Bone marrow (tissue), 2 donors: ENCODE data around the gene STK33.
A peak's percentile ranks its signal among the peaks of the same experiment; 100 is the strongest.

Source experiments
- DNase-seq, 2 donors: peaks; one replicate each; lab custom pipeline; 2025; lab: John Stamatoyannopoulos, UW

The STK33 gene

GRCh38 chr11:8603696-8604077, 9.7 kb upstream of the STK33 start:
- DNase-seq = no peak

DNA sequence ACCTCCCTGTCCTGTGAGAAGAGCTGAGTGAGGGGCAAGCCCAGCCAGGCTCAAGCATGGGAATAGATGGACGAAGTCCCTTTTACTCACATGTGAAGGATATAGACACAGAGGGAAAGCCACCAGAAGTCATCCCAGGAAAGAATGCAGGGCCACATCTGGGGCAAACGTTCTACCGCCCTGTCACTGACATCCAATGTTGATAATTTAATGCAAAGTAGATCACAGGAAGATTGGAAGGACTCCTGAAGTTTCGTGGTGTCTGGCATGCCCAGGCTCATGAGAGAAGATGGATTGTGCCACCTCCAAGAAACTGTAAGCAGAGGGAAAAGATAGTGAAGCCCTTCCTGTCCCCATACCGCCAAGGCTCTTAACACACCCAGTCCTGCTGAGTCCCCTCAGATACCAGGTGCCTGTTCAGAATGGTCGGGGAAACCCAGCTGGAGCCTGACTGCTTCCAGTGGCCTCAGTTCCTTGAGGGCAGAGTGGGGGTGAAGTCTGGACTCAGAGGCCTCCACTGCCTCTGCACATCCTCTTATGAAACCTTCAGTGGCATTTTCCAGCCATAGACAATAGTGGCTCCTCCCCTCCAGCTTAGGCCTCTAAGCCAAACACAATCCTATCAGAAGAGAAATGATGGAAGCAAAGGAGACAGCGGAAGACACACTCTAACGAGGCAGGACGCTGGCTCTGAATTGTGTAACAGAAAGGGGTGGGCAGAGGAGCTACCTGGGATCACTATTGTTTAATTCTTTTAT, 7.5 kb upstream of the STK33 start:
- no peak for DNase-seq

DNA sequence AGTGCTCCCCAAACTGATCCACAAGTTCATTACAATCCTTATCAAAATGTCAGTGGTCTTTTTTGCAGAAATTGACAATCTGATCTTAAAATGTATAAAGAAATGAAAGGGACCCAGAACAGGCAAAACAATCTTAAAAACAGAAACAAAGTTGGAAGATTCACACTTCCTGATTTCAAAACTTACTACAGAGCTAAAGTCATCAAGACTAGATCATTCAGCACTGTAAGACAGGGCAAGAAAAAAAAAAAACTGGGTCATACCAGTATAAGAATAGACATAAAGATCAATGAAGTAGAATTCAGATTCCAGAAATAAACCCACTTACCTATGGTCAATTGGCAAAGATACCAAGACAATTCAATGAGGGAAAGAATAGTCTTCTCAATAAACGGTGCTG, 4.5 kb upstream of the STK33 start:
- no peak for DNase-seq

DNA sequence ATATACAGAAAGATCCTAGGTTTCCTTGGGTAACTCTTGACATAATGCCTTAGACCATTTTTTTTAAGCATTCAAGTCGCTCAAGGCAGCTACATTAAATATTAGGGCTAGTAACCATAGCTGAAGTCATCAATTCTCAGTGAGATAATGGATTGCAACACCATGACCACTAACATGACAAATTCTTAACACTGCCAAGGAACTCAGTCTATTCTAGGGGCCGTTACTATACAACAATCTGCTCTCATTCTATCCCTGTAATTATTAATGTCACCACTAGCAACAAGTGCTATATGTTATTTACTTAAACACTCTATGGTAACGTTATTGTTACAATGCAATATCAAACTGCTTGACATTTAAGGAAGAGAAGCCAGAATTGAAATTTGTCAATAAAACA, 3.2 kb upstream of the STK33 start:
- DNase-seq = no peak

- DNase-seq = no peak
Measured at GRCh38 chr11:8596504-8597046, 2.5 kb upstream of the STK33 start.

GRCh38 chr11:8593455-8593854, 573 bp downstream of the STK33 start:
- no peak for DNase-seq

DNA sequence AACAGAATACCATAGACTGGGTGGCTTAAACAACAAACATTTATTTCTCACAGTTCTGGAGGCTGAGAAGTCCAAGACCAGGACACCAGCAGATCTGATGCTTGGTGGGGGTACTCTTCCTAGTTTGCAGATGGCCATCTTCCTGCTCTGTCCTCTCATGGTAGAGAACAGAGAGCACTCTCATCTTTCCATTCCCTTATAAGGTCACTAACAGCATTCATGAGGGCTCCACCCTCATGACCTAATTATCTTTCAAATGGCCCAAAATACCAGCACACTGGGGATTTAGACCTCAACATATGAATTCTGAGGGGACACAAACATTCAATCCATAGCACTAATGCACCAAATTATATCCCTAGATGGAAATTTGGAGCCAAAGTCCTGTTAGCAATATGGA, 6.1 kb downstream of the STK33 start:
- DNase-seq = no peak

DNA sequence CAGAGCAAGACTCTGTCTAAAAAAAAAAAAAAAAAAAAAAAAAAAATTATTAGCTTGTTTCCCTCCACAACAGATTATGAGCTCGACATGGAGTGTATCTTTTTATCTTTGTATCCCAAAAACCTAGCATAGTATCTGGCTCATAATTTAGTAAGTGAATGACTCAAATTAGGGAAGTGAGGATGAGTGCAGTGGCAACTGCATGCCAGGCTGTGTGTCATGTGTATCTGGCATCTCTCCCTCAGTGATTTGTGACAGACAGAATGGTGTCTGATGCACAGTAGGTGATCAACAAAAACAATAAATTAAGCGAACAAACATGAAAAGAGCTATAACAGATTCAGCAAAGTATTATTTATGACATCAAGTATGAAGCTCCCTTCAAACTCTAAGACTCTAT, 7.2 kb downstream of the STK33 start:
- no peak for DNase-seq

GRCh38 chr11:8586184-8586583, 7.8 kb downstream of the STK33 start:
- DNase-seq = no peak

GRCh38 chr11:8584511-8584910, 9.5 kb downstream of the STK33 start:
- no peak for DNase-seq

- DNase-seq = no peak
Measured at GRCh38 chr11:8584082-8584481, 9.9 kb downstream of the STK33 start.

DNA sequence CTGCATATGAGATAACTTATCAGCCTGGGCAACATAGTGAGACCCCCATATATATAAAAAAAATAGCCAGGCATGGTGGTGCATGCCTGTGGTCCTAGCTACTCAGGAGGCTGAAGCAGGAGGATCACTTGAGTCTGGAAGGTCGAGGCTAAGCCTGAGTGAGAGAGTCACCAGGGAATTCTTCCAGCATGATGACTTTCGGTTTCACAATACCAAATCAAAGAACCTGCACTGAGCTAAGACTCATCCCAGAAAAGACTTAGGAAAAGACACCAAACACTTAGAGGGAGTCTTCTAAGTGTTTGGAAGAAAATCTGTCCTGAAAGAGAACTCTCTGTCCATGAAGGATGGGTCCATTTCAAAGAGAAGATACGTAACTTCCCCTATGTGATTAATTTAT, 12.7 kb downstream of the STK33 start:
- no peak for DNase-seq

- DNase-seq = no peak
Measured at GRCh38 chr11:8577791-8578581, 16.0 kb downstream of the STK33 start.

GRCh38 chr11:8574798-8575197, 19.2 kb downstream of the STK33 start:
- no peak for DNase-seq

- no peak for DNase-seq
Measured at GRCh38 chr11:8573777-8574176, 20.3 kb downstream of the STK33 start.

GRCh38 chr11:8567602-8568198, 26.3 kb downstream of the STK33 start:
- DNase-seq = no peak

- peak in 1 of 2 donors; percentile 30 for DNase-seq
Measured at GRCh38 chr11:8566613-8567210, 27.3 kb downstream of the STK33 start.

- DNase-seq = no peak
Measured at GRCh38 chr11:8564526-8564925, 29.5 kb downstream of the STK33 start.

DNA sequence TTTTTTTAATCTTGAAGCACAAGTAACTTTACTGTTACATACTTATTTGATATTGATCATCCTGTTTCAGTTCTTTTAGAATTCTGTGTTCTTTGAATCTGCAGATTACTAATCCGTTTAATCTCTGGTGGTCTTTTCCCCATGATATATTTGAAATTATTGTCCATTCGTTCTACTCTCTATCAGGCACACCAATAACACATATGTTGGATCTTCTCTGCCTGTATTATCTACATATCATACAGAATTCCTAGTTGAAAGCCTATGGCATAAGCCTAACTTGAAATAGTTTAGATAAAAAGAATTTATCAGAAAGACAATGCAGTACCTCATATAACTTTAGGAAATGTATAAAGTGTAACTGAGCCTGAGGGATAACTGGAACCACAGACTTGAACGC, 32.6 kb downstream of the STK33 start:
- DNase-seq = no peak

GRCh38 chr11:8558436-8558835, 35.6 kb downstream of the STK33 start:
- DNase-seq = no peak

- DNase-seq = no peak
Measured at GRCh38 chr11:8545698-8546366, 48.2 kb downstream of the STK33 start.

DNA sequence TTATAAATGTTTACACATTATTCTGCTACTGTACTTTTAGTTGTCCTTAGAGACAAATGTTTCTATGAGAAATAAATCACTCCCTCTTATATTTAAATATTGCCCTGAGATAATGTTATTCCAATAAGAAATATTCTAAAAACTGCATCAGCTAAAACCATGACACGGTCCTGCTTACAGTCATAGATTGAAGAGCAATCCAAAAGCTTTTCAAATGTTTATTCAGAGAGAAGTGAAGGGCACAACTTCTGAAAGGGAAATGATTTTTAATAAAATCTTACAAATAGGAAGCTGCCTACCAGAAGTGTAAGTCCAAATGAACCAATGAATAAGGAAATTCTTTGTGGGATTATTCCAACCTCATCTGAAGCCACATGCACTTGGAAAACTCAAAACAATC, 49.2 kb downstream of the STK33 start:
- DNase-seq = no peak
